Cardiac atrium fibroblast (primary cell): Measurements from ENCODE around the gene RTKN. TPM values are rescaled to one million over a fixed set of nuclear protein-coding genes. Genes with fewer than 3 reads are reported as not detected.

Experiments used
- total RNA-seq: library from RNA; depleted of rRNA; stranded (reverse); fragments of >200 nt; gene quantifications from 2 replicates; pipeline ENCODE4 v1.2.3, GENCODE V29; 2015

The RTKN gene
- total RNA-seq: 14.4 and 17.7 TPM in 2 replicates

GRCh38 chr2:74441690-74442482 lies at the start of gene RTKN:
Gene RTKN (minus strand): TSS chr2:74441937. CDS start chr2:74441816, 121 bp downstream.

GRCh38 chr2:74482801-74483674 lies 41.3 kb upstream of the RTKN start, which contains the start of the genes CCDC142 and TTC31:
Gene CCDC142 (minus strand): TSS chr2:74482998. CDS start chr2:74482837, 161 bp downstream.
Gene TTC31 (plus strand): TSS chr2:74483081. CDS start chr2:74483096, 15 bp downstream.

GRCh38 chr2:74472086-74472944 lies 30.6 kb upstream of the RTKN start, which contains the start of gene MRPL53:
Gene MRPL53 (minus strand): TSS chr2:74472680. CDS start chr2:74472660, 20 bp downstream.

GRCh38 chr2:74458132-74458937 lies 16.6 kb upstream of the RTKN start, which contains the start of gene WBP1:
Gene WBP1 (plus strand): TSS chr2:74458438. CDS start chr2:74458603, 165 bp downstream.

GRCh38 chr2:74454654-74455511 lies 13.1 kb upstream of the RTKN start, which contains the start of gene INO80B:
Gene INO80B (plus strand): TSS chr2:74455087. CDS start chr2:74455117, 30 bp downstream.

GRCh38 chr2:74421221-74421870 lies 20.4 kb downstream of the RTKN start, which contains the start of the genes C2orf81 and WDR54:
Gene C2orf81 (minus strand): TSS chr2:74421619. CDS start chr2:74421560, 59 bp downstream.
Gene WDR54 (plus strand): TSS chr2:74421730. CDS start chr2:74422154, 424 bp downstream.

GRCh38 chr2:74379851-74380789 lies 61.6 kb downstream of the RTKN start, which contains the start of gene DCTN1:
Gene DCTN1 (minus strand): TSS chr2:74380311. CDS start chr2:74380037, 274 bp downstream.

Other genes starting within 250 kb of the RTKN start
- gene MTHFD2, start 243.3 kb downstream of the RTKN start, total RNA-seq: 181 and 208 TPM in 2 replicates
- gene SLC4A5, start 98.5 kb downstream of the RTKN start, total RNA-seq: under 0.01 and 0.16 TPM in 2 replicates
- 113 and 118 TPM in 2 replicates for gene DCTN1, start 61.6 kb downstream of the RTKN start, total RNA-seq
- gene C2orf81, start 20.3 kb downstream of the RTKN start, total RNA-seq: under 0.01 and 0.49 TPM in 2 replicates
- 30.6 and 40.4 TPM in 2 replicates for gene WDR54, start 20.2 kb downstream of the RTKN start, total RNA-seq
- 7.5 and 23.3 TPM in 2 replicates for gene INO80B, start 13.2 kb upstream of the RTKN start, total RNA-seq
- gene WBP1, start 16.5 kb upstream of the RTKN start, total RNA-seq: 63.4 and 67.9 TPM in 2 replicates
- 78.3 and 84.1 TPM in 2 replicates for gene MOGS, start 23.4 kb upstream of the RTKN start, total RNA-seq
- 28.7 and 37.1 TPM in 2 replicates for gene MRPL53, start 30.7 kb upstream of the RTKN start, total RNA-seq
- gene CCDC142, start 41.1 kb upstream of the RTKN start, total RNA-seq: 6.0 and 11.0 TPM in 2 replicates
- gene TTC31, start 41.1 kb upstream of the RTKN start, total RNA-seq: 16.8 and 20.0 TPM in 2 replicates
- gene LBX2, start 57.7 kb upstream of the RTKN start, total RNA-seq: 1.6 and 2.1 TPM in 2 replicates
- gene PCGF1, start 65.8 kb upstream of the RTKN start, total RNA-seq: 8.6 and 13.2 TPM in 2 replicates
- gene TLX2, start 72.5 kb upstream of the RTKN start, total RNA-seq: not detected in 2 replicates
- gene DQX1, start 84.3 kb upstream of the RTKN start, total RNA-seq: not detected in 2 replicates
- 77.1 and 80.5 TPM in 2 replicates for gene AUP1, start 87.8 kb upstream of the RTKN start, total RNA-seq
- 10.9 and 32.0 TPM in 2 replicates for gene HTRA2, start 88.0 kb upstream of the RTKN start, total RNA-seq
- gene LOXL3, start 112.0 kb upstream of the RTKN start, total RNA-seq: 76.8 and 97.7 TPM in 2 replicates
- gene DOK1, start 112.8 kb upstream of the RTKN start, total RNA-seq: 27.6 and 30.6 TPM in 2 replicates
- not detected in 2 replicates for gene M1AP, start 206.4 kb upstream of the RTKN start, total RNA-seq
- 7.0 and 9.9 TPM in 2 replicates for gene SEMA4F, start 212.3 kb upstream of the RTKN start, total RNA-seq